ENCODE results near the gene MYZAP. TPM values are rescaled to one million over a fixed set of nuclear protein-coding genes. Genes with fewer than 3 reads are reported as not detected.

The MYZAP gene
- total RNA-seq, 1 experiment from 2014 or later: not detected

GRCh38 chr15:57655809-57656208, 64.1 kb downstream of the MYZAP start:
- DNase-seq (ENCODE audit: low spot score): no peak
- intact Hi-C loops (cut with micrococcal nuclease; ENCODE audit: unreplicated experiment): no loop called here
- POLR2A ChIA-PET (ENCODE audit: low non-redundant PET): no interaction called here
- no peak overlapping the region for H3K4me3 ChIP-seq (ENCODE audit: low read depth, low read length, poor library complexity, severe bottlenecking)
- TF ChIP-seq, protein P1, sequence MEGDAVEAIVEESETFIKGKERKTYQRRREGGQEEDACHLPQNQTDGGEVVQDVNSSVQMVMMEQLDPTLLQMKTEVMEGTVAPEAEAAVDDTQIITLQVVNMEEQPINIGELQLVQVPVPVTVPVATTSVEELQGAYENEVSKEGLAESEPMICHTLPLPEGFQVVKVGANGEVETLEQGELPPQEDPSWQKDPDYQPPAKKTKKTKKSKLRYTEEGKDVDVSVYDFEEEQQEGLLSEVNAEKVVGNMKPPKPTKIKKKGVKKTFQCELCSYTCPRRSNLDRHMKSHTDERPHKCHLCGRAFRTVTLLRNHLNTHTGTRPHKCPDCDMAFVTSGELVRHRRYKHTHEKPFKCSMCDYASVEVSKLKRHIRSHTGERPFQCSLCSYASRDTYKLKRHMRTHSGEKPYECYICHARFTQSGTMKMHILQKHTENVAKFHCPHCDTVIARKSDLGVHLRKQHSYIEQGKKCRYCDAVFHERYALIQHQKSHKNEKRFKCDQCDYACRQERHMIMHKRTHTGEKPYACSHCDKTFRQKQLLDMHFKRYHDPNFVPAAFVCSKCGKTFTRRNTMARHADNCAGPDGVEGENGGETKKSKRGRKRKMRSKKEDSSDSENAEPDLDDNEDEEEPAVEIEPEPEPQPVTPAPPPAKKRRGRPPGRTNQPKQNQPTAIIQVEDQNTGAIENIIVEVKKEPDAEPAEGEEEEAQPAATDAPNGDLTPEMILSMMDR (conservative IDR thresholded peaks at IDR 0.05; ENCODE audit: low read depth, low read length): no peak
- TF ChIP-seq EZH2 (IDR thresholded peaks at IDR 0.05; ENCODE audit: borderline replicate concordance, low read depth, low read length, poor library complexity, severe bottlenecking): no peak
- peaks cover 2% of the 10 kb centered on the region for H3K27me3 ChIP-seq (replicated peaks; ENCODE audit: insufficient read depth, low read depth, low read length, poor library complexity)
- no peaks in the 10 kb centered on the region for H3K36me3 ChIP-seq (ENCODE audit: insufficient read depth, low read length, poor library complexity, severe bottlenecking)
- no peak overlapping the region for H3K27ac ChIP-seq (ENCODE audit: low read depth, low read length, poor library complexity, severe bottlenecking)
- H3K9me3 ChIP-seq (ENCODE audit: low read depth, low read length, poor library complexity, severe bottlenecking): no peaks in the 10 kb centered on the region
- BruUV-seq (replicated peaks): no TSS peak
- CTCF ChIA-PET: no interaction called here
- H3K4me1 ChIP-seq (ENCODE audit: insufficient read depth, low read length, poor library complexity, severe bottlenecking): no peaks in the 10 kb centered on the region

DNA sequence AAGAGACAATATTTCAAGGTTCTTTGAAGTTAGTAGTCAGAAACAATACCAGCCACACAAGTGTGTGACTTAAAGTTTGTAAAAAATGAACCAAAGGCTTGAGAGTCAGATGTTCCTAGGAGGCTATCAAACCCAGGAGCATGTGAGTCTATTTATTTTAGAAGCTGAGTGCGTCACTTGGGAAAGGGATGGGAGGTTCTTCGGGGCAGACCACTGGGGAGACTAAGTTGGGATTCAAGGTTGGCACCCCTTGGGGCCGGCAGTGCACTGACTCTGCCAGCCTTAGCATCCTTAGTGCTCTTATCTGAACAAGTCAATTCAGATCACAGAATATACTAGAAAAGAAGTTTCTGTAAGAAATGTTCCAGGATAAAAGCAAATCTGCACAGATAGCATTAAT, 64.7 kb downstream of the MYZAP start:
- BruUV-seq (replicated peaks): no TSS peak
- H3K9me3 ChIP-seq (ENCODE audit: low read depth, low read length, poor library complexity, severe bottlenecking): no peaks in the 10 kb centered on the region
- H3K4me3 ChIP-seq (ENCODE audit: low read depth, low read length, poor library complexity, severe bottlenecking): no peak overlapping the region
- intact Hi-C loops (cut with micrococcal nuclease; ENCODE audit: unreplicated experiment): no loop called here
- no peak overlapping the region for H3K27ac ChIP-seq (ENCODE audit: low read depth, low read length, poor library complexity, severe bottlenecking)
- CTCF ChIA-PET: interaction anchor here (1.4 kb wide), 1 partner anchor 76 kb away, joined by 3 read pairs; no protein-coding TSS in a partner anchor
- H3K4me1 ChIP-seq (ENCODE audit: insufficient read depth, low read length, poor library complexity, severe bottlenecking): no peaks in the 10 kb centered on the region
- no peak for DNase-seq (ENCODE audit: low spot score)
- H3K27me3 ChIP-seq (replicated peaks; ENCODE audit: insufficient read depth, low read depth, low read length, poor library complexity): peaks cover 8% of the 10 kb centered on the region
- POLR2A ChIA-PET (ENCODE audit: low non-redundant PET): no interaction called here
- TF ChIP-seq, protein P1 (conservative IDR thresholded peaks at IDR 0.05; ENCODE audit: low read depth, low read length): no peak
- no peaks in the 10 kb centered on the region for H3K36me3 ChIP-seq (ENCODE audit: insufficient read depth, low read length, poor library complexity, severe bottlenecking)

DNA sequence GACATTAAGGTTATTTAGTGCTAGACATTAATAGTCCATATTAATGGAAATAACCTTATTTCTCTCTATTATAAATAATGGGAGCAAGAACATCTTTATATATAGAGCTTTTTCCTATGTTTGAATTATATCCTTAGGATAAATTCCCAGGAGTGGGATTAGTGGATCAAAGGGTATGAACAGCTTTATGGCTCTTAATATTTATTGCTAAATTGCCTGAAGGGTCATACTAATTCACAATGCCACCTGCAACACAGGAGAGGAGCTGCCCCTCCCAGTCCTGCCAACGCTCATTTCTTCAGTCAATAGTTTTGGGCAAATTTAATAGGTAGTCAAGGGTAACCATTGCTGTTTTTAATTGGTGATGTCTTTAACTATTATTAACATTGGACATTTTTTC, 65.9 kb downstream of the MYZAP start:
- CTCF ChIA-PET: interaction anchor here (1.4 kb wide), 1 partner anchor 75 kb away, joined by 3 read pairs; no protein-coding TSS in a partner anchor
- Histone ChIP-seq H3K9me3 (ENCODE audit: low read depth, low read length, poor library complexity, severe bottlenecking) (no peaks in the 10 kb centered on the region), H3K27ac (ENCODE audit: low read depth, low read length, poor library complexity, severe bottlenecking) (no peak overlapping the region), H3K4me1 (ENCODE audit: insufficient read depth, low read length, poor library complexity, severe bottlenecking) (no peaks in the 10 kb centered on the region), H3K4me3 (ENCODE audit: low read depth, low read length, poor library complexity, severe bottlenecking) (no peak overlapping the region), H3K36me3 (ENCODE audit: insufficient read depth, low read length, poor library complexity, severe bottlenecking) (no peaks in the 10 kb centered on the region), H3K27me3 (replicated peaks; ENCODE audit: insufficient read depth, low read depth, low read length, poor library complexity) (peaks cover 11% of the 10 kb centered on the region)
- no TSS peak for BruUV-seq (replicated peaks)
- POLR2A ChIA-PET (ENCODE audit: low non-redundant PET): no interaction called here
- intact Hi-C loops (cut with micrococcal nuclease; ENCODE audit: unreplicated experiment): no loop called here
- no peak for DNase-seq (ENCODE audit: low spot score)
- TF ChIP-seq EZH2 (IDR thresholded peaks at IDR 0.05; ENCODE audit: borderline replicate concordance, low read depth, low read length, poor library complexity, severe bottlenecking): no peak
- TF ChIP-seq, protein P1 (conservative IDR thresholded peaks at IDR 0.05; ENCODE audit: low read depth, low read length): no peak
